HG03097 (cell line): Measurements from ENCODE around the gene SPIRE1.
"Not testable (repeated sequence)": the region's sequence is repeated elsewhere in the genome, so short reads cannot be mapped to it uniquely, and the experiment has no call there.

ENCODE experiments used
- ATAC-seq: cut with Tn5 transposase; IDR thresholded peaks from one replicate; pipeline ENCODE4 v1.9.1; 2021; ENCODE audit not compliant: unreplicated experiment, low FRiP score

SPIRE1 gene

DNA sequence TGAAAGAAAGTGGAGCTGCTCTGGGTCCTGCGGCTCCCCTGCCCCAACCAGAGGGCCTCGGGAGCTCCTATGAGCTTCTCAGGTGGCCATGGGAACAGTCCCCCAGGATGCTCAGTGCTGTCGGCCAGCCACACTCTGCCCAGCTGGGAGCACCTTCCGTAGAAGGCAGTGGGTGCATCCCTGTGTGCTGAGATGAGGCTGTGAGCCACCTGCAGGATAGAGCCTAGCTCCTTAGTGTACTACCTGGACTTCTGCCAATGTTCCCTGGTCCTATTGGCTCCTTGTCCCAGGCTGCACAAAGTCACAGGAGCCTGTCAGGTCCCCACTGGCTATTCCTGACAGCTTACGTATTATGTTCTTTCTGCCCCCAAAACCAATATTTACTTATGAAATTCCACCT, 234.1 kb downstream of the SPIRE1 start:
- no peak for ATAC-seq

GRCh38 chr18:12423393-12423792, 234.5 kb downstream of the SPIRE1 start:
- no peak for ATAC-seq

DNA sequence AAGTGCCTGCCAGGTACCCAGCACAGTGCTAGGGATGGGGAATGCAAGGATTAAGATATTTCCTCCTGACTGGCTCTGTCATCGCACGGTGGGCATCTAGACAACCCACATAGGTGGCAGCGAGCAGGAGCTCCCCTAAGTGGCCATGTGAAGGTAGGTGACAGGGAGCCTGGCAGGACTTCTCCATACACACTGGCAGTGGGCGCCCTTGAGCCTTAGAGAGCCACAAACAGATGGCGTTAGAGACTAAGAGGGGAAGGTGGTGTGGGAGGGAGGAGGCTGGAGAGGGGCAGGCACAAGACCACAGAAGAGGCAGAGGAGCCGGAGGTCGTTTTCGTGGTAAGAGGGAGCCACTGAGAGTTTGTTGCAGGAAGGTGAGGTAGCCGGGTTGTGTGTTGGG, 235.0 kb downstream of the SPIRE1 start:
- ATAC-seq, result no peak

- no peak for ATAC-seq
These were observed 236.2 kb downstream of the SPIRE1 start for GRCh38 chr18:12421732-12422131.

- no peak for ATAC-seq
These were observed 237.0 kb downstream of the SPIRE1 start for GRCh38 chr18:12420821-12421421.

DNA sequence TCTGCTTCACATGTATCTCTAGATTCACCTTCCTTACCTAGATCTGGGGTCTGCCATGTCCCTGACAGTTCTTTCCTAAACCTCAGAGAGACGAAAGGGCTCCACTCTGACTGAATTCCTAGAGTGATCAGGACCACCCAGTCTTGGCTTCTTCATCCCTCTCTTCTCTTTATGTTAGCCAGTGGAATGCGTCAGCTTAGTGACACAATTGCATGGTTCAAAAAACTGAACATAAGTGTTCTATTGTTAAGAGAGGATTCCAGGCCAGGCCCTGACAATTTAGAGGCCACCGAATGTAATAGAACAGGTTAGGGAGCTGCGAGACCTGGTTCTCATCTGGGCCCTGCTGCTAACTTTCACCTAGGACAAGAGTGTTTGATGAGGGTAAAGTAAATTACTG, 240.2 kb downstream of the SPIRE1 start:
- no peak for ATAC-seq

DNA sequence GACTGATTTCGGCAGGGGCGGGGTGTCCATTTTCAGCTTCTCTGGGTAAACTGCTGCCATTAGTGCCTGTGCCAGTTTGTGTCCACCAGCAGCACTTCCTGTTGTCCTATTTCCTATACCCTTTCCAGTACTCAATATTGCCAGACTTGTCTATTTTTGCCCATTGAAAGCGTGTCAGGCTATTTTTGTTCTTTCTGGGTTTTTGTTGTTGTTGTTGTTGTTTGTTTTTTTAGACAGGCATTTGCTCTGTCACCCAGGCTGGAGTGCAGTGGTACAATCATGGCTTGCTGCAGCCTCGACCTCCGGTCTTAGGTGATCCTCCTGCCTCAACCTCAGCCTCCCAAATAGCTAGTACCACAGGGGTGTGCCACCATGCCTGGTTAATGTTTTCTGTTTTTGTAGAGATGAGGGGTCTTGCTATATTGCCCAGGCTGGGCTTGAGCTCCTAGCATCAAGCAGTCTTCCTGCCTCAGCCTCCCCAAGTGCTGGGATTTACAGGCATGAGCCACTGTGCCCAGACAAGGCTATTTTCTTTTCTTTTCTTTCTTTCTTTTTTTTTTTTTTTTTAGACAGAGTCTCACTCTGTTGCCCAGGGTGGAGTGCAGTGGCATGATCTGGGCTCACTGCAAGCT, 241.7 kb downstream of the SPIRE1 start:
- ATAC-seq, result no peak

DNA sequence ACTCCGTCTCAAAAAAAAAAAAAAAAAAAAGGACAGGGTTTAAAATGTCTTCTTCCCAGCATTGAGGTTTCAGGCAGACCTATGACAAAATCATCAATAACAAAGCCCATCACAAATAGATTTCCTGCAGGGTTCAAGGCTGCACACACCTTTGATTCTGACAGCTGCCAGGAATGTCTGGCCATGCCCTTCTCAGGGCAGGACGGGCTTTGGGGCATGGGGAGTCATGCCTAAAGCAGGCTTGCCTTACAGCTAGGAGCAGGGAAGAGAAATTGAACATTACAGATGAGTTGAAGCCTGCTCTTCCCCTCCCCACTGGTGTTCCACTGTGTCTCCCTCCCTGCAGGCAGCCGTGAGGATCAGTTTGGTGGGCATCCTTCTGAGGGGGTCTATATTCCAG, 246.5 kb downstream of the SPIRE1 start:
- ATAC-seq, result no peak

- ATAC-seq, result not testable (repeated sequence)
These were observed 247.2 kb downstream of the SPIRE1 start for GRCh38 chr18:12410747-12411146.

DNA sequence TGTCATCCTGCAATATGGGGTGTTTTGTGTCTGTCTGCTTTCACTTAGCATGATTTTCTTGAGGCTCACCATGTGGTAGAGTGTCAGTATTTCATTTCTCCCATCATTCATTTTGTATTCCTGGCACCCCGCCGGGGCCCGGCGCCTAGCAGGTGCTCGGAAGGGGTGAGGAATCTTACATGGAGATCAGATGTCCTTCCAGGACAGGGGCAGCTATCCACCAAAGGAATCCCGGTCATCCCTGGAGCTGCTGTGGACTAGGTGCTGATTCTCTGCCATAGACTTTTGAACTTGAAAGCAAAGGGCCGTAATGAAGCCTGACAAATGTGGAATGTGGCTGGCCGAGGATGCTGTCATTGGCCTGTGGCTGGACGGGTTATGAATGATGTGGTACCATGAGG, 247.8 kb downstream of the SPIRE1 start:
- ATAC-seq, result no peak

DNA sequence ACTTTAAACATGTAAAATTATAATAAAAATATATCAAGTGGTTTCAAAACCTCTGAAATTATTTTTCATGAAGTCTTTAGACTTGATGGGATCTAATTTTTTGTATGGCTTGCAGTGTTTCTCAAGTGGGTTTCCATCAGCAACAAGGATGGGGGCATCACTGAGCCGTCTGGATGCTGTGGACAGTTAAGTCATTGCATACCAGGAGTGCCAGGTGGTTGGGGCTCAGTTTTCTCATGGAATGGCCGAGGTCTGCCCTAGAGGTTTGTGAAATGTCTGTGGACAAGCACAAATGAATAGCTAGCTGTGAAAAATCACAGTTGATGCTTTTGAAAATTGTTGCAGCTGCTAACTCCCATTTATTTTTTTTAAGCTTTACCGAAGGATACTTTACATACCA, 248.4 kb downstream of the SPIRE1 start:
- no peak for ATAC-seq

- ATAC-seq, result no peak
These were observed 249.5 kb downstream of the SPIRE1 start for GRCh38 chr18:12408247-12408869.

DNA sequence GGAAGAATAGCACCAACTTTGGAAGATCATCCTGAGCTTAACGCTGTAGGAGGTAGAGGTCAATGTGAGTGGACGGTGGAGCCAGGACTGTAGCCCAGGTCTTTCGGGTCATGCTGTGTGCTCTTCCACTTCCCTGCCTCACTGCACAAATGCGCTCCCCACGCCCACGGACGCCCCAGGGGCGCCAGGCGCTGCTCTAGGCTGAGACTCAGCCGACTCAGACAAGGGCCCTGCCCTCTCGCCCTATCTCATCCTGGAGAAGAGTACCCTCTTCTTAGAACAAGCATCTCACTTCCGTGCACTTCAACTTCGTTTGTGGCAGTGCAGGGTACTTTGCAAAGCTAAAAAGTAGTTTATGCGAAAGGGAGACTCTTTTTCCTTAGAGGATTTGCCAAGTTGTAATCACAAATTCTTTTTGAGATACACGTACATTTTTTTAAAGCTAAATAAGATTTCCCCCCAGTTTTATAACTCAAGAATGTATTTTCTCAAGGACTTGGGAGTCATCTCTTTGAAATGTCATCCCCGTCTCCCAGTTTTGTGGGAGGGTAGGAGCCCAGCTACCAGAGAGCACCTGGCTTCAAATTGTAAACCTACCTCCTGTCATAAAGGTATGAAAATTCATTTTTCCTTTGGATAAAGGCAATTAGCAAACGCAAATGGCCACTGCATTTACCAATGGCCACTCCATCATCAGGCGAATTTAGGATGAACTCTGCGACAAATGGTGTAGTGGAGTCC, 251.4 kb downstream of the SPIRE1 start:
- ATAC-seq, result no peak

GRCh38 chr18:12405066-12405465, 252.8 kb downstream of the SPIRE1 start:
- ATAC-seq, result no peak

DNA sequence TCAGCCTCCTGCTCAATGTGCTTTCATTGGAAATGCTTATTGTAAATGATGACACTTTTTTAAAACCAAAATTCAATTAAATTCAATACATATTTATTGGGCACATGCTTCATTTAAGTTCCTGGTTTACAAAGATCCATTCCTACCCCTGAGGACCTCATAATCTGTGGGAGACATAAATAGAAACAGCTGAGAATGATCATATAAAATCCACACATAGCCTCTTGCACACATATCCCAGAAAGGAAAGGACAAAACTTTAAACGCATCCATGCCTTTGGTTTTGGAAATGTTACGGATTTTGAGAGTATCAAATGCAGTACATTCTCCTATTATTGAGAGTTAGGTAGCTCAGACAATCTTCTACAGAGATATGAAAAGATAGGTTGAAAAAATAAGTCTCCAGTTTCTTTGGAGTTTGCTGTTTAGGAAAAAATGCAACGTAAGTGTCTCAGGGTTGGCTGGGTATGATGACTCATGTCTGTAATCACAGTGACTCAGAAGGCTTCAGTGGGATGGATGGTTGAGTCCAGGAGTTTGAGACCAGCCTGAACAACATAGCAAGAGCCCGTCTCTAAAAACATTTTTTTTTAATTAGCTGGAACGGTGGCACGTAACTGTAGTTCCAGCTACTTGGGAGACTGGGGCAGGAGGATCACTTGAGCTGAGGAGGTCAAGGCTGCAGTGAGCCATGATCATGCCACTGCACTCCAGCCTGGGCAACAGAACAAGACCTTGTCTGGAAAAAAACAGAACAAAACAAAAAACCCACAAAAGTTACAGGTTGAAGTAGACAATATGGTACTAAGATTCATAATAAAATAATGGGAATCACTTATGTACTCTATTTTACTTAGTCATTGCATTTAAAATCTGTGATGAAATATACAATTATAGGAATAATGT, 254.1 kb downstream of the SPIRE1 start:
- no peak for ATAC-seq

- ATAC-seq, result no peak
These were observed 256.0 kb downstream of the SPIRE1 start for GRCh38 chr18:12401881-12402280.

DNA sequence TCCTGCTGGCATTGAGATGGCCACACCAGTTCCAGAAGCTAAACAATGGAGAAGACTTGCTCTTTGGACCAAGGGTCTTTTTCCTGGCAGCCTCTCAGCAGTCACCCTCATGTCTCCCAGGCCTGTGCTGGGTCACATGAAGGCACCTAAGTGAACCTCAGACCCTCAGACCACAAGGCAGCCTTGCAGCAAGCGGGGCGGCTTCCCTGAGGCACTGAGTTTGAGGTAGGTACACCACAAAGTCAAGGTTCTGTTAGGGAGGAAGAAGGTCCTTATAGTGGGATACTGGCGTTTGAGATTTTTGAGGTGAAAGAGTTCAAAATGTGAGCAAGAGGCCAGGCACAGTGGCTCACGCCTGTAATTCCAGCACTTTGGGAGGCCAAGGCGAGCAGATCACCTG, 258.7 kb downstream of the SPIRE1 start:
- ATAC-seq, result no peak

GRCh38 chr18:12398625-12399024, 259.3 kb downstream of the SPIRE1 start:
- ATAC-seq, result no peak

DNA sequence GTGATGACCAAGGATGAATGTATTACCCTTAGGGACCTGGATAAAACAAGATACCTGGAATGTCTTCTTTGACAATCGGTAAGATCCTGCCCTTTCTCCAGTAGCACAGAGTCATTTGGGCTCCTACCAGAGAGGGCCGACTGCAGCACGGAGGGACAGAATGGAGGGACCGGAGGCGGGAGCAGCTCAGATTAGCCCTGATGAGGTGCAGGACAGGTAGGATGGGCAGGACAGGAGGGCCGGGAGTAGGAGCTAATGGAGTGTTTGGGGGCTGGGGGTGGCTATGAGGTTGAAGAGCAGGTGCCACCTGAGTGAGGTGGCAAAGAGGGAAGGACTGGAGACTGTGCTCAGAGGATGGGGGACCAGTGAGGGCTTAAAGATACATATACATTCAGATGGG, 260.1 kb downstream of the SPIRE1 start:
- no peak for ATAC-seq

- no peak for ATAC-seq
These were observed 260.7 kb downstream of the SPIRE1 start for GRCh38 chr18:12397254-12397653.
